Activated CD8-positive, alpha-beta T cell treated with anti-CD3 and anti-CD28 coated beads for 36 hours (primary cell): ENCODE data around the gene EMC7. TPM values are rescaled to one million over a fixed set of nuclear protein-coding genes. Genes with fewer than 3 reads are reported as not detected.

Experiments
- ATAC-seq: fragments of 200-7000 bp; cut with Tn5 transposase; one replicate; pipeline ENCODE4 v1.10.0; 2021; ENCODE audit warnings: mild to moderate bottlenecking, moderate library complexity
- CTCF ChIA-PET: fragments of 350-600 bp; sonication (Branson Sonifier 250); formaldehyde crosslinking; loops from one replicate; lab custom pipeline; 2021; ENCODE audit warnings: antibody characterized with exemption; lab: Charles Lee
- POLR2A ChIA-PET: fragments of 350-600 bp; sonication (Branson Sonifier 250); formaldehyde crosslinking; loops from one replicate; lab custom pipeline; 2021; ENCODE audit warnings: antibody characterized with exemption; lab: Charles Lee
- DNase-seq: peaks from one replicate; pipeline ENCODE4 v3.0.0-alpha.2; 2020
- H3K27ac Mint-ChIP-seq: one replicate; pipeline ENCODE4 v1.8.0; 2021; ENCODE audit warnings: mild to moderate bottlenecking, mixed read lengths
- H3K27me3 Mint-ChIP-seq: one replicate; pipeline ENCODE4 v1.8.0; 2021; ENCODE audit warnings: mixed read lengths
- H3K36me3 Mint-ChIP-seq: one replicate; pipeline ENCODE4 v1.8.0; 2021; ENCODE audit warnings: low read depth, mixed read lengths
- H3K4me1 Mint-ChIP-seq: one replicate; pipeline ENCODE4 v1.8.0; 2021; ENCODE audit warnings: low read depth, mixed read lengths
- H3K4me3 Mint-ChIP-seq: one replicate; pipeline ENCODE4 v1.8.0; 2021; ENCODE audit warnings: mild to moderate bottlenecking, moderate library complexity, mixed read lengths
- H3K9me3 Mint-ChIP-seq: one replicate; pipeline ENCODE4 v1.8.0; 2021; ENCODE audit warnings: mixed read lengths
- CTCF ChIP-seq: fragments of 200-600 bp; IDR thresholded peaks from one replicate; pipeline ENCODE4 v1.8.0; 2022; ENCODE audit warnings: antibody characterized with exemption, mild to moderate bottlenecking
- intact Hi-C: fragments of 100-400 bp; cut with micrococcal nuclease; formaldehyde crosslinking; loops from one replicate; pipeline ENCODE4 v1.10.0; 2022
- total RNA-seq, 2 experiments: library from RNA; stranded (reverse); gene quantifications; one replicate each; pipeline ENCODE4 v1.2.3, GENCODE V29; 2021

The EMC7 gene
- total RNA-seq, 2 experiments from 2014 or later = 45.0 to 49.9 TPM

DNA sequence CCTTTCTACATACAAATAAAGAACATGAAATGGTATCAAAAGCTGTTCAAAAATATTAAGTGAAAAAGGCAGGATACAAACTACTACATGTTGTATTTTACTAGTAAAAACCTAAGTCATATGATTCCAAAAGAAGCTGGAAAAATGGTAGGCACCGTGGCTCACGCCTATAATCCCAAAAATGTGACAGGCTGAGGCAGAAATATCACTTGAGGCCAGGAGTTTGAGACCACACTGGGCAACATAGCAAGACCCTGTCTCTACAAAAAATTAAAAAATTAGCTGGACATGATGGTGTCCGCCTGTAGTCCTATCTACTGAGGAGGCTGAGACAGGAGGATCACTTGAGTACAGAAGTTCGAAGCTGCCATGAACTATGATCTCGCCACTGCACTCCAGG is 1.7 kb downstream of the EMC7 start:
- Mint-ChIP-seq H3K4me3 (peak overlapping the region; percentile 100), H3K27ac (peak overlapping the region; percentile 42), H3K27me3 (no peaks in the 10 kb centered on the region), H3K9me3 (peaks cover 14% of the 10 kb centered on the region), H3K36me3 (peaks cover 40% of the 10 kb centered on the region), H3K4me1 (peaks cover 28% of the 10 kb centered on the region)
- POLR2A ChIA-PET = interaction anchor here (0.7 to 1.1 kb wide), 3 partner anchors 13 to 179 kb away, joined by 3 to 4 read pairs (median 3); no protein-coding TSS in a partner anchor
- CTCF ChIA-PET = interaction anchor here (1.4 kb wide), 2 partner anchors 37 to 110 kb away, joined by 4 to 5 read pairs; partner anchors contain the start of gene KATNBL1
- DNase-seq (no peak), ATAC-seq (no peak)
- no peak for TF ChIP-seq CTCF
- intact Hi-C loops = loop anchor here (5.0 kb wide), 1 partner anchor 122 kb away; no protein-coding TSS in a partner anchor

GRCh38 chr15:34085746-34086145 is 15.9 kb downstream of the EMC7 start:
- no peaks in the 10 kb centered on the region for H3K9me3 Mint-ChIP-seq
- ATAC-seq = no peak
- ChIA-PET CTCF (no interaction called here), POLR2A (interaction anchor here (0.8 to 1.1 kb wide), 2 partner anchors 8 to 10 kb away, joined by 3 read pairs; no protein-coding TSS in a partner anchor)
- H3K27me3 Mint-ChIP-seq = no peaks in the 10 kb centered on the region
- peaks cover 23% of the 10 kb centered on the region for H3K36me3 Mint-ChIP-seq
- no peaks in the 10 kb centered on the region for H3K4me1 Mint-ChIP-seq
- H3K27ac Mint-ChIP-seq = no peak overlapping the region
- DNase-seq = no peak
- no peak for TF ChIP-seq CTCF
- H3K4me3 Mint-ChIP-seq = no peak overlapping the region
- intact Hi-C loops = no loop called here

DNA sequence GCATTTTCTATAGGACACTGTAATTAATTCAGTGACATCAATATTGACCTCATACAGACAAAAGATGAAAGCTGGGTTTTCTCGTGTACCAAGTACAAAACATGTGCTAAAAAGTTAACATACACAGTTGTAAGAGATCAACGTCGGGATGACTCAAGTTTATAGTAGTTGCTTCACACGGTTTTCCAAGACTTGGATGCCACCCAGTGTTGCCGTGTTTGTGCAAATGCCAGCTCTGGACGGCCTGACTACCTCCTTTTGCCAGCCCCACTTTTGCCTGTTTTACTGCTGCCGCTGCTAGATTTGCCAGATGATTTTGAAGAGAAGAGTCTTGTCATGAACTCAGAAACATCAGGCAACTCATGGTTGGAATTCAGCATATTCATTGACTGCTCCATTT is 17.6 kb downstream of the EMC7 start:
- ChIA-PET POLR2A (no interaction called here), CTCF (interaction anchor here (1.0 to 1.5 kb wide), 2 partner anchors 26 to 125 kb away, joined by 3 to 4 read pairs; partner anchors contain the start of gene KATNBL1)
- Mint-ChIP-seq H3K4me1 (no peaks in the 10 kb centered on the region), H3K4me3 (no peak overlapping the region), H3K27me3 (no peaks in the 10 kb centered on the region), H3K27ac (no peak overlapping the region), H3K9me3 (no peaks in the 10 kb centered on the region), H3K36me3 (peaks cover 18% of the 10 kb centered on the region)
- intact Hi-C loops = no loop called here
- ATAC-seq = no peak
- DNase-seq = no peak
- no peak for TF ChIP-seq CTCF

DNA sequence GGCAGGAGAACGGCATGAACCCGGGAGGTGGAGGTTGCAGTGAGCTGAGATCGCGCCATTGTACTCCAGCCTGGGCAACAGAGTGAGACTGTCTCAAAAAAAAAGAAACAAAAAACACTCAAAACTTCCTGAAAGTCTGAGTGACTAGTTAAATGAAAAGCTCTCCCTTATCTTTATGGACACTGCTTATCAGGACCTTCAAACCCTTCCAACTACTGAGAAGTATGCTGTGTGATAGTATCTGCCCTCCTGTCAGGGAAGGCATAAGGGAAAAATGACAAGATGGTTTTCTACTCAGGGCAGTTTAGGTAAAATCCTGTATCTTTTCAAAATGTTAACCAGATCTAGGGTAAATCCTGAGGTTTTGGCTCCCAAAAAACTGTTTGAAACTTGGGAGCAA is 21.8 kb downstream of the EMC7 start:
- Mint-ChIP-seq H3K9me3 (no peaks in the 10 kb centered on the region), H3K27ac (no peak overlapping the region), H3K36me3 (peaks cover 11% of the 10 kb centered on the region), H3K4me3 (no peak overlapping the region), H3K27me3 (no peaks in the 10 kb centered on the region), H3K4me1 (no peaks in the 10 kb centered on the region)
- intact Hi-C loops = no loop called here
- POLR2A ChIA-PET = no interaction called here
- ATAC-seq (no peak), DNase-seq (no peak)
- TF ChIP-seq CTCF = no peak
- CTCF ChIA-PET = interaction anchor here (1.2 kb wide), 1 partner anchor 30 kb away, joined by 6 read pairs; no protein-coding TSS in a partner anchor

DNA sequence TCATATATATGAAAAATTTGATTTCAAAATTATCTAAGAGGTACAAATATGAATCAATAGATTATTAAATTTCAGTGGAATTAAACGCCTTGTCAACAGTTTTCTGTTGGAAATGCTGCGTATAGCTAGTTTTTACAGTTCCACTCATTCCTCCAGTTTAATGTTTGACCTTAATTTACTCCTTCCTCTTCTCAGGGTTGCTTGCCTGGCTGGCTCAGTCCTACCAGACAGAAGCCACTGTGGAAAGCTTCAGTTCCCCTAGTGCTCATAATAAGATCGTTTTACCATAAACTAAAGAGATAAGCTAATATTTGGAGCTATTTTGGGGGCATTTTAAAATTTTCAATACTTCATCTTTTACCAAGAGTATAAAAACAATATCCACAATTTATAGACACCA is 22.8 kb downstream of the EMC7 start:
- no peaks in the 10 kb centered on the region for H3K27me3 Mint-ChIP-seq
- peaks cover 6% of the 10 kb centered on the region for H3K36me3 Mint-ChIP-seq
- DNase-seq (no peak), ATAC-seq (no peak)
- no peak overlapping the region for H3K4me3 Mint-ChIP-seq
- no peaks in the 10 kb centered on the region for H3K4me1 Mint-ChIP-seq
- no peak for TF ChIP-seq CTCF
- ChIA-PET POLR2A (no interaction called here), CTCF (interaction anchor here (0.9 to 1.5 kb wide), 5 partner anchors 9 to 131 kb away, joined by 3 to 6 read pairs (median 3); partner anchors contain the start of gene KATNBL1)
- no peaks in the 10 kb centered on the region for H3K9me3 Mint-ChIP-seq
- intact Hi-C loops = no loop called here
- no peak overlapping the region for H3K27ac Mint-ChIP-seq
